HUES64 (cell line): ENCODE data around the gene BAZ1B.
"Not testable (repeated sequence)": the region's sequence is repeated elsewhere in the genome, so short reads cannot be mapped to it uniquely, and the experiment has no call there.

ENCODE experiments used
- H3K27ac ChIP-seq: 2 replicates; pipeline ENCODE4 v1.7.0; 2013; ENCODE audit warnings: low read depth, low read length, inconsistent platforms
- H3K27me3 ChIP-seq: 2 replicates; pipeline ENCODE4 v1.6.1; 2013; ENCODE audit warnings: mild to moderate bottlenecking, low read length; ENCODE audit not compliant: insufficient read depth
- H3K36me3 ChIP-seq: 2 replicates; pipeline ENCODE4 v1.6.1; 2013; ENCODE audit warnings: mild to moderate bottlenecking, low read length; ENCODE audit not compliant: insufficient read depth
- H3K4me1 ChIP-seq: 2 replicates; pipeline ENCODE4 v1.6.1; 2013; ENCODE audit warnings: mild to moderate bottlenecking, low read length, moderate library complexity; ENCODE audit not compliant: insufficient read depth
- H3K4me3 ChIP-seq: 2 replicates; pipeline ENCODE4 v1.5.1; 2013; ENCODE audit warnings: mild to moderate bottlenecking, low read length, moderate library complexity
- H3K9ac ChIP-seq: 2 replicates; pipeline ENCODE4 v1.6.1; 2013; ENCODE audit warnings: mild to moderate bottlenecking, low read depth, low read length
- H3K9me3 ChIP-seq: 2 replicates; pipeline ENCODE4 v1.6.1; 2013; ENCODE audit warnings: low read depth, low read length; ENCODE audit not compliant: insufficient read depth
- WGBS: fragments of 150-250, 120-280 bp; methylation state at CpG from one replicate; pipeline ENCODE4 v1.1.7; 2013; ENCODE audit warnings: missing lambda C conversion rate; 5-methylcytosine and 5-hydroxymethylcytosine counted together

BAZ1B gene

DNA sequence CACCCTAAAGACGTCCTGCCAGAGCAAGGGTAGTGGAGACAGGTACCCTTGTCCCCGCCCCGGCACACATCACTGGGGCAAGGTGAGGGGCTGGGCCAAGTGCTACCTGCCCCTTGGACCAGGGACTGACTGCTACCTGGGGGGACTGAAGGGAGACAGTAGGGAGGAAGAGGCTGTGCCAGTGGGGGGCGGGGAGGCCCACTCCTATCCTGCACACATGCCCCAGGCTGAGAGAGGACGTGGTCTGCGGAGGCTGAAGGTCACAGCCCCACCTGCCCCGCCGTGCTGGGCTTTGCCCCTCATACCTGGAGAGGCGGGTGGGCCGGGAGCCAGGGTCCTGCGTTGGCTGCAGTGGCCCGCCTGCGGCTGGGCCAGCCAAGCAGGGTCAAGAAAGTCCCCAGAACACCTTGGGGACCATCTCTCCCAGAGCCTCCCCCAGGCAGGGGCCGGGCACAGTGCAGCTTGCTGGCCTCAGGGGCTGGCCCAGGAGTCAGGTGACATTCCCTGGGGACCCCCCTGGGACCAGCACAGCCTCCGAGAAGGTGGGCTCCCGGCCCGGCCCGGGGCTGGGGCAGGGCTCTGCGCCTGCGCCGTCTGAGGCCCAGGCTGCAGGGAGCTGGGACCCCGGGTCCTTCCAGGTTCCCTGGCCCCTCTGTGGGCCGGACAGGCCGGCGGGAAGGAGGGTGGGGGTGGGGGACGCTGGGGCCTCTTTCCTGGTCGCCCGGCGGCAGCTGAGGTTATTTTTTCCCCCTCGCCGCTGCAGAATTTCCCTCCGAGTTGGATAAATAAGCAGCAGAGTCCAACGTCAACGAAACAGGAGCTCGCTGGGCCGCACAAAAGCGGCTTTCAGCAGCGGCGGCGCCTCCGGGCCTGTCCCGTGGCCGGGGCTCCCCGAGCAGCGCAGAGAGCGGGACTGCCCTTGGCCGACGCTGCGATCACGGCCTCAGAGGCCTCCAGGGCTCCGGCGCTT, 98.3 kb downstream of the BAZ1B start:
- Histone ChIP-seq H3K4me1 (0 out of 2 replicates have a peak, but pooled peaks cover 4% of the 10 kb centered on the region), H3K27me3 (no peaks in the 10 kb centered on the region), H3K9ac (peak overlapping the region; percentile 47; the same call in 1 of the 2 replicates), H3K27ac (no peak overlapping the region), H3K36me3 (no peaks in the 10 kb centered on the region), H3K4me3 (peak overlapping the region; percentile 42), H3K9me3 (no peaks in the 10 kb centered on the region)
- 28% methylated on average over 50 of the region's 52 CpGs for WGBS

GRCh38 chr7:73420610-73421009, 101.5 kb downstream of the BAZ1B start:
- H3K4me1 ChIP-seq, H3K36me3 ChIP-seq, H3K9ac ChIP-seq, H3K27ac ChIP-seq, H3K27me3 ChIP-seq, H3K4me3 ChIP-seq, H3K9me3 ChIP-seq: not testable (repeated sequence)
- WGBS, result 92% methylated on average over 8 of the region's 8 CpGs

- not testable (repeated sequence) for H3K36me3 ChIP-seq, H3K4me3 ChIP-seq, H3K27me3 ChIP-seq, H3K4me1 ChIP-seq, H3K9ac ChIP-seq, H3K27ac ChIP-seq, H3K9me3 ChIP-seq
- WGBS, result 71% methylated on average over 8 of the region's 8 CpGs
These were observed 102.1 kb downstream of the BAZ1B start for GRCh38 chr7:73420016-73420415.

- Histone ChIP-seq H3K4me1 (no peaks in the 10 kb centered on the region), H3K4me3 (no peak overlapping the region), H3K9ac (no peak overlapping the region), H3K27me3 (no peaks in the 10 kb centered on the region), H3K9me3 (no peaks in the 10 kb centered on the region), H3K36me3 (no peaks in the 10 kb centered on the region), H3K27ac (no peak overlapping the region)
- 74% methylated on average over 6 of the region's 8 CpGs for WGBS
These were observed 103.9 kb downstream of the BAZ1B start for GRCh38 chr7:73418113-73418703.

GRCh38 chr7:73410541-73411131, 111.5 kb downstream of the BAZ1B start:
- not testable (repeated sequence) for H3K9ac ChIP-seq, H3K27ac ChIP-seq, H3K36me3 ChIP-seq, H3K27me3 ChIP-seq, H3K9me3 ChIP-seq, H3K4me3 ChIP-seq, H3K4me1 ChIP-seq
- 49% methylated on average over 14 of the region's 15 CpGs for WGBS

GRCh38 chr7:73404860-73405259, 117.2 kb downstream of the BAZ1B start:
- not testable (repeated sequence) for H3K27me3 ChIP-seq, H3K9me3 ChIP-seq, H3K4me1 ChIP-seq, H3K27ac ChIP-seq, H3K4me3 ChIP-seq, H3K36me3 ChIP-seq, H3K9ac ChIP-seq
- WGBS, result 85% methylated on average over 3 of the region's 3 CpGs

DNA sequence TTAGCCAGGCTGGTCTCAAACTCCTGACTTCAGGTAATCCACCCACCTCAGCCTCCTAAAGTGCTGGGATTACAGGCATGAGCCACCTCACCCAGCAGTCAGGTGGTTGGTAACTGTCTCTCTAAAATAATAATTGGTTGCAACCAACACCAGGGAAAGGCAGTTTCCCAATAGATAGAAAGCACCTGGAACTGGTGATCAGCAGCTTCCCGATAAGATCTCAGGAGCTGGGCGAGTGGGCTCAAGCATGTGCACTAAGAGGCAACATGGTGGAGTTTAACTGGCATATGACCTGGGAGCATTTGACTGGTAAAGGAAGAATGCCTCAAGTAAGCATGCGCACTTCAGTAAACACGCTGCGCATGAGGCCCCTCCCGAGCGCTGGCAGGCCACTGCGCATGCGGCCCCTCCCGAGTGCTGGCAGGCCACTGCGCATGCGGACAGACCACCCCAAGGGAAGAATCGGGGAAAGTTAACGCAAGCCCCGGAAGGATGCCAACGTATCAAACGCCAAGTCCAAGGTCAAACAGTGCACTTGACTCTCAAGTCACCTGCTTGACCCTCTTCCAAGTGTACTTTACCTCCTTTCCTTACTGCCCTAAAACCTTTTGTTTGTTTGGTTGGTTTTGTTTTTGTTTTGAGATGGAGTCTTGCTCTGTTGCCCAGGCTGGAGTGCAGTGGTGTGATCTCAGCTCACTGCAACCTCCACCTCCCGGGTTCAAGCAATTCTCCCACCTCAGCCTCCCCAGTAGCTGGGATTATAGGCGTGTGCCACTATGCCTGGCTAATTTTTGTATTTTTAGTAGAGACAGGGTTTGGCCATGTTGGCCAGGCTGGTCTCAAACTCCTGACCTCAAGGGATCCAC, 122.7 kb downstream of the BAZ1B start:
- H3K9ac ChIP-seq, result not testable (repeated sequence)

GRCh38 chr7:73397521-73398281, 124.4 kb downstream of the BAZ1B start:
- H3K9ac ChIP-seq, result peak overlapping the region; percentile 55
- H3K4me3 ChIP-seq, result peak overlapping the region; percentile 71
- WGBS, result 19% methylated on average over 13 of the region's 14 CpGs
- peaks cover 8% of the 10 kb centered on the region for H3K4me1 ChIP-seq
- no peaks in the 10 kb centered on the region for H3K36me3 ChIP-seq
- no peaks in the 10 kb centered on the region for H3K9me3 ChIP-seq
- no peaks in the 10 kb centered on the region for H3K27me3 ChIP-seq
- peak overlapping the region; percentile 75; the same call in 1 of the 2 replicates for H3K27ac ChIP-seq

More for the DNA sequence above, 122.7 kb downstream of the BAZ1B start:
- H3K36me3 ChIP-seq, H3K27me3 ChIP-seq, H3K4me3 ChIP-seq, H3K9me3 ChIP-seq, H3K4me1 ChIP-seq, H3K27ac ChIP-seq: not testable (repeated sequence)
- WGBS, result 64% methylated on average over 19 of the region's 19 CpGs

GRCh38 chr7:73395538-73396503, 126.3 kb downstream of the BAZ1B start:
- H3K27ac ChIP-seq, result no peak overlapping the region
- H3K4me3 ChIP-seq, result no peak overlapping the region
- H3K9ac ChIP-seq, result no peak overlapping the region
- no peaks in the 10 kb centered on the region for H3K27me3 ChIP-seq
- no peaks in the 10 kb centered on the region for H3K9me3 ChIP-seq
- peaks cover 8% of the 10 kb centered on the region for H3K4me1 ChIP-seq
- no peaks in the 10 kb centered on the region for H3K36me3 ChIP-seq
- 87% methylated on average over 21 of the region's 21 CpGs for WGBS
